ENCODE data around the gene LLGL1.

Gene LLGL1

DNA sequence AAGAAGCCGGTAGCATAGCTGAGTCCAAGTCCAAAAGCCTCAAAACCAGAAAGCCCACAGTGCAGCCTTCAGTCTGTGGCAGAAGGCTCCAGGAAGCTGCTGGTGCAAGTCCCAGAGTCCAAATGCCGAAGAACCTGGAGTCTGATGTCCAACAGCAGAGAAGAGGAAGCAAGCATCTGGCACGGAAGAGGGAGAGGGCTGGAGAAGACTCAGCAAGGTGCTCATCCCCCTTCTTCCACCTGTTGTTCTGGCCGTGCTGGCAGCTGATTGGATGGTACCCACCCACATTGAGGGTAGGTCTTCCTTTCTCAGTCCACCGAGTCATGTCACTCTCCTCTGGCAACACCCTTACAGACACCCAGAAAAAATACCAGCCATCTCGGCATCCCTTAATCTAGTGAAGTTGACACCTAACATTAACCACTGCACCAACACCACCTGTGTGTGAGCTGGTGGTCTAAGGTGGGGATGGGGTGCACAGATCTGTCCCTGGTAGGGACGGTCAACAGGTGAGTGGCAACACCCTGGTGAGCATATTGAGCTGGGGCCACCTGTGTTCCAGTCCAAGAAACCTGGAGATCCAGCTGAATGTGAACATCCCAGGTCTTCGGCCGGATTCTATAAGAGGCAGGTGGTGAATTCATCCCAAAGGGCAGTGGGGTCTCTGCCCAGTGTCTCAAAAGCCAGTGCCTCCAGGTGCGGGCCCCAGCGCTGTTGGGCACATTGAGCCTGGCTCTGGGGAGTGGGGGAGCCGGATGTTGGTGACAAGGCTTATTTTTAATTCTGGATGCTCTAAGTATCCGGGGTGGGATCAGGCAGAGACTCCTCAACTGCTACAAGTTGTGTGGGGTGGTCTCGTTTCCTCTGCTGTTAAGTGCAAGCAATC is 44.9 kb downstream of the LLGL1 start:
- no peak for DNase-seq (ENCODE audit: low read depth)

DNA sequence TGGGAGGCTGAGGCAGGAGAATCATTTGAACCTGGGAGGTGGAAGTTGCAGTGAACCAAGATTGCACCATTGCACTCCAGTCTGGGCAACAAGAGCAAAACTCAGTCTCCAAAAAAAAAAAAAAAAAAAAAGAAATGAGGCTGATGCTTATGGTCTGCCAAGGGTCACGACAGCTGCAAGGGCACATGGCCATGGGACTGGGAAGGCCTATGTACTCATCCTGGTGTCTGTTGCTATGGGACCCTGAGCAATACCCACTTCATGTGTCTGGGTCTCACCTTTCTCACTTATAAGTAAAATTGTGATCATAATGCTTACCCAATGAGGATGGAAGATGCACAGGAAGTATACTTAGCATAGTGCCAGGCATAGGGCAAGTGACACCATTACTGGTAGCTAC is 51.6 kb downstream of the LLGL1 start:
- DNase-seq (ENCODE audit: low read depth), result no peak

DNA sequence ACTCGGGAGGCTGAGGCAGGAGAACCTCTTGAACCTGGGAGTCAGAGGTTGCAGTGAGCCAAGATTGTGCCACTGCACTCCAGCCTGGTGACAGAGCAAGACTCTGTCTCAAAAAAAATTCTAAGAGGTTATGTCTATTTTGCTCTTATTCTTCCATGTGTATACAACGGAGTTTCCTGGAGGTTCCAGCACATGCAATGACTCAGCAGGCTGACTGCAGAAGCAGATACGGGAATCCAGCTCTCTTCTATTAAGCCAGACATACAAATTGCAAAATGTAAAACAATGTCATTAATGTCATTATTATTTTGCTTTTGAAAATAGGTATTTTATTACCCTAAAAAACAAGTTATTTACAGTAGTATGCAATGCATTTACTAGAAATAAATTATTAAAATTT is 53.4 kb downstream of the LLGL1 start:
- DNase-seq (ENCODE audit: low read depth), result no peak

- no peak for DNase-seq (ENCODE audit: low read depth)
These were observed 54.8 kb downstream of the LLGL1 start for GRCh38 chr17:18280249-18280648.

DNA sequence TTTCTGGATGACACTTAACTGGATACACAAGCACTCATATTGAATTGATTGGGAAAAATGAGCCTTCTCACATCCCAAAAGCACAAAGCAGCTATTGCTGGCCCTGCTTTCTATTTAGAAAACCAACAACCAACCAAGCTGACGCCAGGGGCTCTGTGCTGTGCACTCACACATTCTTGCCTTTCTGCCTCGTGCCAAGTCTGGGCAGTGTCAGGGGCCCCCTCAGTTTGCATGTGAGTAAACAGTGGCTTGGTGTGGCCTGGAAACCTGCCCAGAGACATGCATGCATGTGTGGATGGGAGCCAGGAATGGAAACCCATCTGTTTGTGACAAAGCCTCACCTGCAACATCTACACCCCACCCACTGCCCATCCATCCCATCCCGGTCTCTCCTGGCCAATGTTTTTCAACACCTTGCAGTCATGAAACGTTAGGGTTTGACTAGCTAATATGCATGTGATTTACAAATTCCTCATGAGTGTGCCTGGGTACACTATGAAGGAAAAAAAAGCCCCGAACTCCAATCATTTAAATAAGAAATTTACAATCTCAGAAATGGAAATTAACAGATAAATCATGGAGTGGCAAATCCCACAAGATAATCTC is 55.4 kb downstream of the LLGL1 start:
- DNase-seq (ENCODE audit: low read depth), result no peak

DNA sequence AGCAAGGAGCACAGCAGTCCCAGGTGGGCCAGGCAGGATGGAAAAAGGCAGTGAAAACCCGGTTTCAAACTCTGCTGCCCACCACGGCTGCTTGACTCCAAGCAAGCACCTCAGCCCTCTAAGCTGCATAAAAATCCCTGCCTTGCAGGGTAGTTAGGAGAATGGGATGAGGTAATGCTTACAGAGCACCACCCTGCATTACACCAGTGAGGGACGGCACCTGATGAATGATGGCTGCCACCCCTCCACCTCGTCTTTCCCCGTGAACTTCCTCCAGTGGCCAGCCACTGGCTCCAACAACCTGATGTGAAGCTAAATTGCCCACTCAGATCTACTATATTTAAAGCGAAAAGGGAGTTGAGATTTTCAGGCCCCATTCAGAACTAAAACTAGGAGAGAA is 56.4 kb downstream of the LLGL1 start:
- DNase-seq (ENCODE audit: low read depth), result no peak

- no peak for DNase-seq (ENCODE audit: low read depth)
These were observed 59.9 kb downstream of the LLGL1 start for GRCh38 chr17:18285296-18285695.

GRCh38 chr17:18291718-18292540 is 66.5 kb downstream of the LLGL1 start:
- no peak for DNase-seq (ENCODE audit: low read depth)

Measured in HS-5 (cell line).